ENCODE results near the gene RPL37A.

RPL37A gene

GRCh38 chr2:216498379-216499352 is at the start of gene RPL37A:
RPL37A (plus strand) TSS chr2:216498844; CDS start chr2:216498875, 31 bp downstream.
- DNase-seq: peak; percentile 96

GRCh38 chr2:216450346-216450745 is 48.3 kb upstream of the RPL37A start:
- no peak for DNase-seq

- no peak for DNase-seq
Observed at GRCh38 chr2:216450784-216451183, 47.9 kb upstream of the RPL37A start.

GRCh38 chr2:216453955-216454614 is 44.6 kb upstream of the RPL37A start:
- no peak for DNase-seq

- DNase-seq: no peak
Observed at GRCh38 chr2:216463148-216463547, 35.5 kb upstream of the RPL37A start.

GRCh38 chr2:216464104-216464720 is 34.4 kb upstream of the RPL37A start:
- DNase-seq: peak; percentile 63

GRCh38 chr2:216465579-216466195 is 33.0 kb upstream of the RPL37A start:
- DNase-seq: no peak

GRCh38 chr2:216467845-216468244 is 30.8 kb upstream of the RPL37A start:
- no peak for DNase-seq

GRCh38 chr2:216469661-216470060 is 29.0 kb upstream of the RPL37A start:
- no peak for DNase-seq

- DNase-seq: no peak
Observed at GRCh38 chr2:216473187-216473586, 25.5 kb upstream of the RPL37A start.

GRCh38 chr2:216474925-216475670 is 23.5 kb upstream of the RPL37A start:
- DNase-seq: no peak

GRCh38 chr2:216475767-216476166 is 22.9 kb upstream of the RPL37A start:
- no peak for DNase-seq

- no peak for DNase-seq
Observed at GRCh38 chr2:216477283-216478035, 21.2 kb upstream of the RPL37A start.

- peak; percentile 91 for DNase-seq
Observed at GRCh38 chr2:216478151-216478550, 20.5 kb upstream of the RPL37A start.

GRCh38 chr2:216478791-216479190 is 19.9 kb upstream of the RPL37A start:
- no peak for DNase-seq

GRCh38 chr2:216480221-216480620 is 18.4 kb upstream of the RPL37A start:
- DNase-seq: no peak

- DNase-seq: no peak
Observed at GRCh38 chr2:216482640-216483039, 16.0 kb upstream of the RPL37A start.

- no peak for DNase-seq
Observed at GRCh38 chr2:216485237-216485636, 13.4 kb upstream of the RPL37A start.

GRCh38 chr2:216485745-216486144 is 12.9 kb upstream of the RPL37A start:
- no peak for DNase-seq

GRCh38 chr2:216486271-216486670 is 12.4 kb upstream of the RPL37A start:
- no peak for DNase-seq

GRCh38 chr2:216486708-216487107 is 11.9 kb upstream of the RPL37A start:
- DNase-seq: no peak

GRCh38 chr2:216490061-216490460 is 8.6 kb upstream of the RPL37A start:
- DNase-seq: no peak

All from islet precursor cell (in vitro differentiated cells).